Measurements from ENCODE around the gene LARGE2.

LARGE2 gene

DNA sequence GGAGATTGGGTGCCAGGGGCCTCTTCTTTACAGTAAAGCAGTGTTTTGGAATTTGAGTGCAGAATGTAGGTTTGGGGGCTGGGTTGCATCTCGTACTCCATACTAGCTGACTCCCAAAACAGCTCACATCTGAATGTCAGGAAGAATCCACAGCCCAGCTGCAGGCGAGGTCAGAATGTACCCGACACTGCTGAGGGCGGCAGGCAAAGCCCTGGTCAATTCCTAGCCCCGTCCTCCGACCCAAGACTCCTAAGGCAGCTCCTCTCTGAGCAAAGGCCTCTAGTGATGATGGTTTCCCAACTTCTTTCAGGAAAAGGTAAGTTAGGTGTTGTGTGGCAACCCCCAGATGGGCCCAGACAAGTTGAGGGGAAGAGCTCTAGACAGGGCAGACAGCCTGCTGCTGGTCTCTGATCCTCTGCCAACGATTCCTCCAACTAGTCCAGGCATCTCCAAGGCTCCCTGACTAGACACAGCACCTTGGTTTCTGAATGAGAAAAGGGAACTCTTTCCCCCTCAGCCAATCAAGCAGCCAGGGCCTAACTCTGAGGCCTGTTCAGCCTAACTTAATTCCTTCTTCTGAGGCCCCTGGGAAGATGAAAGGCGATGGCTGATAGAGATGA, 8.6 kb downstream of the LARGE2 start:
- DNase-seq: no peak

DNA sequence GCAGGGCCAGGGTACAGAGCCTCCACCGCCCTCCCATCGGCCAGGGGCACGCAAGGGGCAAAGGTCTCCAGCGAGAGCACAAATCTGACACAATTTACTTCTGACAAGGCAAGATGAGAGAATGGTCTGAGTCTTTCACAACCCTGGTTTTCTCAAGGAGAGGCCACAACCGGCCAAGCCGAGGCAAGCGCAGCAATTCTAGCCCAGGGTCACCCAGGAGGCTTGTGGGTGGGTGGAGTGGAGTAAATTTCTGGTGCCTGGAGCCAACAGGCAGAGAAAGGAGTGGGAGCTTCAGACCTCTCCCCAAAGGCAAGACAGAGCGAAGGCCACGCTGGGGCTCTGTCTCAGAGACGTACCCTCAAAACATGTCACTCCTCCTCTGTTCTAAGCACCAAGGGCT, 9.3 kb downstream of the LARGE2 start:
- no peak for DNase-seq

DNA sequence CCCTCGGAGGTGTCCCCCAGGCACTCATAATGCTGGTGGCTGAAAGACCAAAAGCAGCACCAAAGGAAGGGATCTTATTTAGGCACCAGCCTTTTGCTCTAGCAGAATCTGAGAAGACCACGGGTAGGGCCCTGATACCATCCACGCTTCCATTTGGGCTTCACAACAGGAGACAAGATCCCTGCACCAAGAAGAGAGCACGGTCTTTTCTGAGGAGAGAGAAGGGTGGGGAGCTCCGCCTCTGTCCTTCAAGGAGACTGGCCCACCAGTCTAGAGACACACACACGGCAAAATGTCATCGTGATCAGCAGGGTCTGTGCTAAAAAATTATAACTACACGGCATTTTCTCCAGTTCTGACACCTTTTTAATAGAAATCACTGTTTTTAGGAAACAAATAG, 9.8 kb downstream of the LARGE2 start:
- DNase-seq: no peak

DNA sequence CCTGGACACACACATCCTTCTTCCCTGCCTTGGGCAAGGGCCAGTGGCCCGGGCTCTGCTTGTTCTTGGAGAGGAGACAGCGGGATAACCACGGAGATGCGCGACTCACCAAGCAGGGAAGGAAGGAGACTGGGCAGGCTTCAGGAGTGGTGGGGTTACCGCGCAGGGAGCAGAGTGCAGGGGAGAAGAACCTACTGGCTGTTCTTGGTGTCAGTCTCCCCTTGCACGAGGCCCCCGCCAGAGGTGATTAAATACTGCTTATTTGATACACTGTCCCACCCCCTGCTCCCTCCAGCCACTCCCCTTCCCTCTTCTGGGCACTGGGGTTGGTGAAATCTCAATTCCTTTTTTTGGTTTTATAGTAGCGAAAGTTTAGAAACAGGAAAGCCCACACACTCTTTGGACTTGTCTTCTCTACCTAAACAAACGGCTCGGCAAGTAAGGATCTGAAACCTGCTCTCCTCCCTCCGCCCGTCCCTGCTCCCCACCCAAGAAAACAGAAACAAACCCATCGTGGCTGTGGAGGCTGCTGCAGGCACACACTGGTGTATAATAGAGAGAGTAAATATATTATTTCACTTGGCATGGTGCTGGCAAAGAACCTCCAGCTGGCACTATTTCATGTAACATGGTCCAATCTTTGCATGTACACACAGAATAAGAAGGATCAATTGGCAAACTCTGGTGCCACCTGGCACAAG, 10.8 kb downstream of the LARGE2 start:
- no peak for DNase-seq

DNA sequence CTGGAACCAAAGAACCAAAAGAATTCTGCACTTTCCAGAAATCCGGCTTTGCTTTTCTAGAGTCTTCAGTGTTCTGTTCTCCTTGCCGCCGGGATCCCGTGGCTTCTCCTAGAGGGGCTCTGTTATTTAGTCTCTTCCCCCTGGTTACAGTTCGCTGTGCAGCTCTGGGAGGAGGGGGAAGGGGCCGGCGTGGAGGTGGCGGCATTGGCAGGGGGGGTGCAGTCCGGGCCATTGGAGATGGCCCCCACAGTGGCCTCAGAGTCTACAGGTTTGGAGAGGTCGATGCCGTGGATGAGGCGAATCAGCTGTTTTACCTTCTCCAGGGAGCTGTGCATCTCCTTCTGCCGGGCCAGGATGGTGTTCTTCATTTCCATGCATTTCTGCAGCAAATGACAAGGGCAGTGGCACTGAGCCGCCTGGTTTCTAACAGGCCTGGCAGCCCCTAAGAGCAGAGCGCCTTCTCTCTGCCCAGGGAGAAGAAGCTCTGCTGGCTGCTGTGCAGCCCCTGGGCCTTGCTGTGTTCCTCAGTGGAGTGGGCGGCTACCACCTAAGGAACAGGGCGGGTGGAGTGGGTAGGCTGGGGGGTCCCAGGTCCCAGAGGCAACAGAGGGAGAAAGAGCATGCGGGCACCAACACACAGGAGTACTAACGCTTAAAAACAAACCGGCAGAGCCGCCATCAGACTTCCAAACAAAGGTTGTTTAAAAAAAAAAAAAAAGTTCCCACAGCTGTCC, 11.6 kb downstream of the LARGE2 start:
- DNase-seq: no peak

DNA sequence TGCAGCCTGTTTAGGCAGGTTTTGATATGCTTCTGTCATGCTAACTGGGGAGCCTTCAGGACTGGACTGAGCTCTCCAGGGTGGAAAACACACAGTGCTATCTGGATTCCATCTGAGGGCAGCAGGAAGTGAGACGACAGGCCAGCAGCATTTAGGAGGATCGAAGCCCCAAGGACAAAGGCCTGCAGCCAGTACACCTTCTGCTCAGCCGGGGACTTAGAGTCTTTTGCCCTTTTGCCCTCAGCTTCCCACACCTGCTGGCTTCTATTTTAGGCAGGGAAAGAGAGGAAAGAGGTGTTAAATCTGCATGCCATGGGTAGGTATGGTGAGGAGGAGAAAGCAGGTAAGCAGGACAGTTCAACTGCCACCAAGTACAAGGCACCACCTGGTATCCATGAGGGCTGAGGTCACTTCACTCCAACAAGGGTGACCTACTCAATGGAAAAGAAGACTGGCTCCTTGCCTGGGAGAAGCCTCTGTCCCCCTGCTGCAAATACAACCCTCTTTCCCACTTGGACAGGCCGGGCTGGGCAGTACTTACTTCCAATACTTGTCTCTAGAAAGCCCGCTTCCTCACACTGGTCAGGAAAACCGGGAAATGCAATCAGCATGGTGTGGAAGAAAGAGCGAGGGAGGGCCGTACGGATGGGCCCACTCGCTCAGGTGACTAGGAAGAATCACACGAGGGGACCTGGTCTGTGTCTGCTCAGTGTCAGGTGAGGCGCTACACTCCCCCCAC, 12.3 kb downstream of the LARGE2 start:
- DNase-seq: no peak

DNA sequence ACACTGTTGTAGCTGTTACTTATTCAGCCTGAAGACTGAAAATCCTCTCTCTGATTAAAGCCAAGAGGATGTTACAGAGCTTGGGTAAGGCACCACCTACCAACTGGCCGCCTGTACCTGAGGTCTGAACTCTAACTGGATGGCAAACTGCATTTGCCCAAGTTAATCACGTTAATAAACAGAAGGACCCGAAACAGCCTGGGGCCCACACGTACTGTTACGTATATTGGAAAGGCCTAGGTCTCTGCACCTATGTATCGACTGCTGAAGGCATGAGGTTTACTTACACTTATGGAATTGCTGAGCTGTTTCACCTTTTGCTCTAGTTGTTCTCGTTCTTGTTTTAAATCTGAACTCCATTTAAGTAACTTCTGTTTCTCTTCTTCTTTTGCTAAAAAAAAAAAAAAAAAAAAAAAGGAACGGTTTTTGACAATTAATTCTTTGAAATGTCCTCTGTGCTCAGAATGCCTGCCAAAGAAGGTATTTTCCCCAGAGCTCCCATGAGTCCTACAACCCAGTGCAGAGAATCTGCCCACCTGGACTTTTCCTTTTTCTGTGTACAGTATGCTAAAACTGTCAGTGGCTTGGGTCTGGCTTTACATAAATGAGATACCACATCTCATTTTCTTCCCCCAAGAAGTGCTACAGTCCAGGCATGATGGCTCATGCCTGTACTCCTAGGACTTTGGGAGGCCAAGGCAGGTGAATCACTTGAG, 13.1 kb downstream of the LARGE2 start:
- DNase-seq: no peak

DNA sequence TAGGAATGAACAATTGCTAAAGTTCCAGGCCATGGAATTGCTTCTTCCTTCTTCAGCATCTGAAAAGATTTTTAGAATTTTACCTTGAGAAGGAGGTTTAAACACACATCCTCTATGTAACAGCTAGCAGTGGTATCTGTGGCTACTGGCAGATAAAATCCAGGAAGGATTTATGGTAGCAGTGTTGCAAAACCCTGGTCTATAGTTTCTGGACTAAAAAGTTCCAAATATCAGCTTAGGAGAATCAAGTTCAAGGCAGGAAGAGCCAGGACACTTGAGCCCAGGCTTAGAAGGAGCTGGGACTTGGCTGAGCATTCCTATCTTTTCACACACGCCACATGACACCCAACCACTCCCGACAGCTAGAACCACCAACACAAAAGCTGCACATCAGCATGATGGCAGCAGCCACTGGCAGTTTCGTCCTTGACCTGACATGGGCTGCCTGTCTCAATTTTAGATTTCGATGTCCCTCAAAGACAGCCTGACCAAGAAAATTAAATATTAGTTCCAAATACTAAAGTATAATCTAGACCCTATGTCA, 14.1 kb downstream of the LARGE2 start:
- no peak for DNase-seq

DNA sequence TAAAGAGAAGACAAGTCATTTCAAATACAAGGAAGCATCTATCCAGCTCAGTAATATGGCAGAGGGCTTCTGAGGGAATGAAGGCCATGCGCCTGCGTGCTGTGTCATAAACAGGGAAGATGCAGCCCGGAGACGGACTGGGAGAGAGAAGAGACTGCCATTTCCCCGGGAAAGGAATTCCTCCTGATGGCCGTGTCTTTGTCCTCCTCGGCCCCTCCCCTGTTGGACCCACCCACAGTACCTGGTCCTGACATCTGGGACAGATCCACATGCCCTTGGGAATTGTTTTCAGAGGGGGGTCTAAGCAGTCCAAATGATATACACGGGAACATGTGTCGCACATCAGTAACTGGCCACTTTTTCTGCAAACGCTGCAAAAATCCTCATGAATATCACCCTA, 15.5 kb downstream of the LARGE2 start:
- DNase-seq: no peak

DNA sequence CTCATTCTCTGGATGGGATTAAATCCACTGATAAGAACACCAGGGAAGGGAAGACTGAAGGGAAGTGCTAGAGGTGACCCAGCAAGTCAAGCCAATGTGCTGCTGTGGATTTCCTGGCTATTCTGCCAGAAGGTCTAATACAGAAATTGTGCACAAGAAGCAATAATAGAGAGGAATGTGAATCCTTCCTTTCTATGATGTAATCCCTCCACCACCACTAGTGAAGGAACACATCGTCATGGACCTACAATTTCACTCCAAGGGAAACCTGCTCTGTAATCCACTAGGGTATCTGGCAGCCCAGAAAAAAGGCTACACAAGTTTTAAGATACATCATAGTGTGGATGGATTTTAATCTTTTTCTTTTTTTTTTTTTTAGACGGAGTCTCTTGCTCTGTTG, 17.4 kb downstream of the LARGE2 start:
- no peak for DNase-seq

DNA sequence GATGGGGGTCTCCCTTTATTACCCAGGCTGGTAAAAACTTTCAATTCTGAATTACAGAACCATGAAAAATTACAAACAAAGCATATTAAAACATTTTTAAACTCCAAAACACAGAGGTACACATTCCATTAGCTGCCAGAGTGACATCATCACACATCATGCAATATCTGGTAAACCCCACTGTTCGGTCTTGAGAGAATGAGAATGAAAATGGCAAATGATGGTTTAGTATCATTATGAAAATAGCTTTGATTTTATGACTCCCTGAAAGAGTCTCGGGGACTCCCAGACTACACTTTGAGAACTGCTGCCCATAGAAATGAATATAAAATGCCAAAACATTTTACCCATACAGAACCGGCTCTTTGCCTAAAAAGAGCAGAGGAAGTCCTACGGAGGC, 18.8 kb downstream of the LARGE2 start:
- no peak for DNase-seq

DNA sequence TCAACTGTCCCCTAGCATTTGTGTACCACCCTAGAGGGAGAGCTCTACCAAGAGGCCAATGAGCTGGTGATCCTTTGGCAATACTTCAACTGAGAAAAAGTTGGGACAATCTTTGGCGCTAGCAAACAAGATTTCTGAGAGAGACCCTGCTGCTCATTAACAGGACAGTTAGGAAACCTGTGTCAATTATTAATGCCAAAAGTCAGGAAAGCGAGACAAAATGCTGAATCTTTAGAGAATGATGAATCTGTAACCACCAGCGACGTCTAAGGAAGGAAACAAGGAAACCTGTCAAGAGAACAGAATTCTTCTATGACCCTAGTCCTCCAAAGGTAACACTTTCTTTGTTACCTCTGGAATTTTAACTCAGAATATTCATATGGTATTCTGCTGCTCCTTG, 19.9 kb downstream of the LARGE2 start:
- no peak for DNase-seq

DNA sequence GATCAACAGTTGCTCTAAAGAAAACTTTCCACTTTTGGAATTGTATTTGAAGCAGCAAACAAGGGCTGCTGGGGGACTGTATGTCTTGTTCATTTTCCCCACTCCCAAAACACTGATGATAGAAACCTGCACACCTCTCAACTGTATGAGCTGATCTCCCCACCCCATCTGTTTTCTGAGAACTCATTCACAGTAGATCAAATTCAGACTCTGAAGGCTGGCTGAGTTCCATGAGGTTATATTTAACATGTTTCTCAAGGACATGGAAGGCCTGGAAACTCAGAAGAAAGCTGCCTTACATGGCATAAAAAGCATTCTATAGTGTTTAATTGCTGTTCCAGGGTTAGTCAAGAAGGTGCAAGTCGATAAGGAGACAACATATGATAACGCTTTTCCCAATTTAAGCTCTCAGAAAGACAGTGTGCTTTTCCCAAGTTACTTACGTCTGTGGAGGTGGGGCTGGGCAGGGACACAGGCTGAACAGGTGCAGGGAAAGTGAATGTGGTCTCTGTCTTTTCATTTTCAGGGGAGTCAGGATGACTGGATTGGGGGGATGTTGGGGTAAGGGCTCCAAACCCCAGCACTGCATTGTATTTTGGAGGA, 23.0 kb downstream of the LARGE2 start:
- no peak for DNase-seq

DNA sequence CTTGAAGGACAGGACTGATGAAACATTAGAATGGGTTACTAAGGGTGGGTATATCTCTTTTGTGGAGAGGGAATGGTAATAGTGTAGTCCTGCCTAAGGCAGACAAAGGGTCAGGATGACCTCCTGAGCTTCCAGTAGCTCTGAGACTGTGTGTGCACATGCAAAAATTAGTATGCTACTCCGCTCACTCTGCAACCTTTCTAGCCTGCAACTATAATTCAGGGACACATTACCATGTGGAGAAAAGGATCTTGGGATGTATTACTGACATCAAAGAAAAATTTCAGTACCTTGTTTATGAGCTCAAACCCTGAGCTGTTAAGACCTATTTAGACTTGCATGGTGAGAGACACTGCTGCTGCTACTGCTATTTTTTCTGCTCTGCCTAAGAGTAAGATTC, 25.4 kb downstream of the LARGE2 start:
- no peak for DNase-seq

DNA sequence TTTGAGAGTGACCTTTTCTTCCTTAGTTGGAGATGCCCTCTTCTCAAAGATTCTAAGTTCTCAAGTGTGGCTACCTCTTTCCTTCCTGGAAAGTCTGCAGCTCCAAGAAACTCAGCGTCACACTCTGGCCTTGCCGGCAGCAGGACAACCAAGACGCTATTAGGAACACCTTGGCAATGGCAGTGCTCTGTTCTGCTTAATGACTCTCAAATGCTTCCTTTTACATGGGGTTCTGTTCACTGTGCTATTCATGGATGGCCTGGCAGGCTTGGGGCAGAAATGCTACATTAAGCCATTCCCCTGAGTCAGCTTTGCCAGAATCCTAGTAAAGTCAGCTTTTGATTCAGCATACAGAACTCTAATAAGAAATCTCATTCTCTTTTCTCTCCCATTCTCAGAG, 25.9 kb downstream of the LARGE2 start:
- DNase-seq: no peak

DNA sequence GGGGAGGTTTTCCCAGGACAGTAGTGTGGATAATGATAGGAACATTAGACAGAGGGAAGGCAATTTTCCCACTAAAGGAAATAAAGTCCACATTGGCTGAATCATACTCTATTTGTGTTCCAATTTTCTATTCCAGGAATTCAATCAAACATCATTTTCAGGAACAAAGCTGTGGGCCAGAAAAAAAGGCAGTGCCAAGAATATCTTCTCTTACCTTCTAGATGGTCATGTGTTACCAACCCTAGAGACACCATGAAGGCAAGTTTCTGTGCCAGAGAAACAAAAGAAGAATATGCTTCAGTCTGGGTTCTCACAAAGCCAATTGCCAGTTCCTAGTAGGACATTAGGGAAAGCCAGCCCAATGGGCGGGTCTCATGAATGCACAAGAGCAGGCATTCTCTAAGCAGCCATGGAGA, 27.5 kb downstream of the LARGE2 start:
- no peak for DNase-seq

DNA sequence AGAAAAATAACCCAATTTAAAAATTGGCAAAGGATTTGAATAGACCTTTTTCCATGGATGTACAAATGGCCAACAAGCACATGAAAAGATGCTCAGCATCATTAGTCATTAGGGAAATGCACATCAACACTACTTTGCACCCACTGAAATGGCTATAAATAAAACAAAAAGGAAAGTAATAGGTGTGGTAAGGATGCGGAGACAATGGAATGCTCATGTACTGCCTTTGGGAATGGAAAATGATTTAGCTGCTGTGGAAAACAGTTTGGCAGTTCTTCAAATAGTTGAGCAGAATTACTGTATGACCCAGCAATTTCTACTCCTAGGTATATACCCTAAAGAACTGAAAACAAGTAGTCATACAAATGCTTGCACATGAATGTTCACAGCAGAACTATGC, 37.4 kb downstream of the LARGE2 start:
- no peak for DNase-seq

DNA sequence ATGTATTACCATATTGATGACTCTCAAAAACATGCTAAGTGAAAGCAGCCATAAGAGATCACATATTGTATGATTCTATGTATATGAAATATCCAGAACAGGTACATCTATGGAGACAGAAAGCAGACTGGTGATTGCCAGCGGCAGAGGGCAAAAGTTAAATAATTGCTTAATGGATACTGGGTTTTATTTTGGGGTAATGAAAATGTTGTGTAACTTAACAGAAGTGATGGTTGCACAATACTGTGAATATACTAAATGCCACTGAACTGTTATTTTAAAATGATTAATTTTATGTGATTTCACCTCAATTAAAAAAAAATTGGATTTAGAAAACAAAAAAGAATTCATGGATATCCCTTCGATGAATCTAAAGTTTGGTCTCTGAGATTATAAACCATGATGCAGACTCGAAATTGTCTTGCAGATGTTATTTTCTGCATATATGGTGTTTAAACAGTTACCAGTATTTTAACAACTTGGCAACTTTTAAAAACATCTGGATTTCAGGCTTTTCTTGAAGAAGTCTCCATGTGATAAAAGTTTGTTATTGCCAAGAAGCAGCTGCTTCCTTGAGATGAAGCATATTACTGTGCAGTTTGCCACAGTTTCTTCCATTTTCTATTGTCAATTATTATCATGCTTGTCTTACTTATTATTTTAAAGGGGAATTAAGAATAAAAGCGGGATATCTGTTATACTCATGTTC, 38.1 kb downstream of the LARGE2 start:
- DNase-seq: no peak

DNA sequence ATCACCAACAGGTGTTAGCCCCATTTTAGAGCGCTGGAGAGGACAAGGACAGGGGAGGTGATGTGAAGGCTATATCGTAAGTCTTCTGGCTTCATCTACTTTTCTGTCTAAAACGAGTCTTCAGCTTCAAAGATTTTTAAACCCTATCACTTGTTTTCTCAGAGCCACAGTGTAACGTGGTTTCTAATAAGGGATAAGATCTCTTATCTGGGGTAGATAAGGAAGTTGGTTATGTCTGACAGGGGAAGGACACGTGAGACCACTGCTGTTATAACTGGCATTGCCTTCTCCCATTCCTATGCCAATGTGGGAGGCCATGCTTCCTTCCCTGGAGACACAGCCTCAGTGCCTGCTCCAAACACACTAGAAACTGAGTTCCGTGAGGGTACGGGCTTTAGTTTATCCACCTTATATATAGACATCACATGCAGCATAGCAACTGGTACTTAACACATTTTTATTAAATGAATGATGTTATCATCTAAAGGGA, 39.3 kb downstream of the LARGE2 start:
- DNase-seq: no peak

DNA sequence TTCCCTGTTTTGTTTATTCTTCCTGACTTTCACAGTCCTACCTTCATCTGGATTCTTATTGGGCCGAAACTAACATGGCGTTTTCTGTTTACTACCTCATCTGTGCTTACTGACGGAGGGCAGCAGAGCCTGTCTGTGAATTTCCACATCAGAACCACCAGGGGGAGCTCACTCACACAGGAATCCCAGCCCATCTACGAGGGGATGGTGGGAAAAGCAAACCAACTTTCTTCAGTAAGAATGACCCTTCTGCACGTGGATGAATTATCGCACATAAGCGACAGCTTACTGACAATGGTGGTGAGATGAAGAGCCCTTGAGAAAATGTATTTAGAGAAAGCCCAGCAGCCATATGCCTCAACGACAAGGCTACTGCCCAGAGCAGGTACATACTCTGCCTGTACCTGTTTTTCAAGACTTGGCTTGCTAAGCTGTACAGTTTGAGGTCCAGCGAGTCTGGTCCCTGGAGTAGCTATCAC, 42.5 kb downstream of the LARGE2 start:
- DNase-seq: peak; percentile 41

DNA sequence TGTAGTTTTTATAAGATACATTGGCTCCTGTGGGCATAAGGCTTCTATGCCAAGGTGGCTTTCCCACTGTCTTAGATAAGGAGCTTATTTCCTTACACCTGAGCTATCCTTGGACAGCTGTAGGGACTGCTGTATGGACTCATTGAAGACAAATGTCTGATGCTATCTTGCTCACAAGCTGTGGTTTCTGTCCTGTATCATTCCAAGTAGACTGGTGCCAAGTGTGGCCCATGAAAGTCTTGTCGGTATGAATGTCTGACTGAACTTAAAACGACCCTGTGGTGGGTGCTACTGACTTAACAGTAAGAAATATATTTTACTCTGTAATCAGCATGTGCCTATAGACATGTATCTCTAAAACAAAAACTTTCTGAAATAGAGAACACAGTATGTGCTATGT, 45.0 kb downstream of the LARGE2 start:
- DNase-seq: no peak

All from activated CD4-positive, alpha-beta T cell treated with anti-CD3 and anti-CD28 coated beads for 1 hour (primary cell).